IPS DF 6.9 (cell line): ENCODE data around the gene MCRIP1.

ENCODE experiments used
- DNase-seq: peaks from one replicate; pipeline ENCODE4 v3.0.0-alpha.2; 2013; ENCODE audit warnings: low read depth, low spot score
- H3K27ac ChIP-seq: one replicate; pipeline ENCODE4 v1.5.1; 2013; ENCODE audit warnings: low read length, control low read depth
- H3K27me3 ChIP-seq: 2 replicates; pipeline ENCODE4 v1.6.1; 2013; ENCODE audit warnings: mild to moderate bottlenecking, low read length; ENCODE audit not compliant: control insufficient read depth, insufficient read depth
- H3K36me3 ChIP-seq: 2 replicates; pipeline ENCODE4 v1.6.1; 2013; ENCODE audit warnings: low read length; ENCODE audit not compliant: control insufficient read depth, insufficient read depth
- H3K4me1 ChIP-seq: 2 replicates; pipeline ENCODE4 v1.6.1; 2013; ENCODE audit warnings: low read length; ENCODE audit not compliant: control insufficient read depth, insufficient read depth
- H3K4me3 ChIP-seq: 2 replicates; pipeline ENCODE4 v1.5.1; 2013; ENCODE audit warnings: mild to moderate bottlenecking, low read length
- H3K9me3 ChIP-seq: 2 replicates; pipeline ENCODE4 v1.6.1; 2013; ENCODE audit warnings: low read length, inconsistent platforms; ENCODE audit not compliant: control insufficient read depth, insufficient read depth
- WGBS: extraction: QIAGEN DNeasy Blood & Tissue Kit; methylation state at CpG from one replicate; pipeline ENCODE4 v1.1.7; 2013; ENCODE audit warnings: mixed read lengths, missing lambda C conversion rate; ENCODE audit not compliant: insufficient read length, insufficient coverage; 5-methylcytosine and 5-hydroxymethylcytosine counted together

MCRIP1 gene

GRCh38 chr17:81833160-81833920 lies at the start of gene MCRIP1:
MCRIP1 (minus strand) TSS chr17:81833291; CDS start chr17:81824506, 8,785 bp downstream.
- WGBS, result no CpG with 5 or more reads among the region's 76 CpGs
- H3K27me3 ChIP-seq, result no peaks in the 10 kb centered on the region
- H3K9me3 ChIP-seq, result no peaks in the 10 kb centered on the region
- H3K4me1 ChIP-seq, result peaks cover 11% of the 10 kb centered on the region
- DNase-seq, result peak; percentile 66
- H3K4me3 ChIP-seq, result peak within 1 kb of the TSS; percentile 93
- H3K36me3 ChIP-seq, result no peaks in the 10 kb centered on the region
- H3K27ac ChIP-seq, result no peak within 1 kb of the TSS

- Histone ChIP-seq H3K9me3 (no peaks in the 10 kb centered on the region), H3K27me3 (no peaks in the 10 kb centered on the region), H3K36me3 (0 out of 2 replicates have a peak, but pooled peaks cover 2% of the 10 kb centered on the region), H3K4me3 (no peak overlapping the region), H3K4me1 (no peaks in the 10 kb centered on the region), H3K27ac (no peak overlapping the region)
- no peak for DNase-seq
- no CpG with 5 or more reads among the region's 5 CpGs for WGBS
These were observed 46.0 kb upstream of the MCRIP1 start for GRCh38 chr17:81879121-81879520.

- Histone ChIP-seq H3K9me3 (no peaks in the 10 kb centered on the region), H3K4me1 (no peaks in the 10 kb centered on the region), H3K4me3 (no peak overlapping the region), H3K27ac (no peak overlapping the region), H3K27me3 (no peaks in the 10 kb centered on the region), H3K36me3 (0 out of 2 replicates have a peak, but pooled peaks cover 2% of the 10 kb centered on the region)
- no peak for DNase-seq
- WGBS, result no CpG with 5 or more reads among the region's 3 CpGs
These were observed 45.2 kb upstream of the MCRIP1 start for GRCh38 chr17:81878294-81878693.

GRCh38 chr17:81877569-81877968 lies 44.5 kb upstream of the MCRIP1 start:
- no CpG with 5 or more reads among the region's 5 CpGs for WGBS
- DNase-seq, result no peak
- H3K36me3 ChIP-seq, result 0 out of 2 replicates have a peak, but pooled peaks cover 2% of the 10 kb centered on the region
- H3K9me3 ChIP-seq, result no peaks in the 10 kb centered on the region
- H3K27me3 ChIP-seq, result no peaks in the 10 kb centered on the region
- H3K4me3 ChIP-seq, result no peak overlapping the region
- H3K4me1 ChIP-seq, result no peaks in the 10 kb centered on the region
- H3K27ac ChIP-seq, result no peak overlapping the region

- H3K27ac ChIP-seq, result no peak overlapping the region
- H3K9me3 ChIP-seq, result no peaks in the 10 kb centered on the region
- DNase-seq, result no peak
- no peaks in the 10 kb centered on the region for H3K27me3 ChIP-seq
- H3K4me1 ChIP-seq, result peaks cover 3% of the 10 kb centered on the region
- H3K4me3 ChIP-seq, result peak overlapping the region; percentile 88
- peaks cover 4% of the 10 kb centered on the region; the same call in 1 of the 2 replicates for H3K36me3 ChIP-seq
- no CpG with 5 or more reads among the region's 86 CpGs for WGBS
These were observed 38.5 kb upstream of the MCRIP1 start for GRCh38 chr17:81871387-81872230.

- no peak within 1 kb of the TSS for H3K27ac ChIP-seq
- H3K27me3 ChIP-seq, result no peaks in the 10 kb centered on the region
- no peaks in the 10 kb centered on the region for H3K9me3 ChIP-seq
- WGBS, result no CpG with 5 or more reads among the region's 64 CpGs
- no peak for DNase-seq
- H3K36me3 ChIP-seq, result peaks cover 4% of the 10 kb centered on the region; the same call in 1 of the 2 replicates
- H3K4me1 ChIP-seq, result peaks cover 3% of the 10 kb centered on the region
- peak within 1 kb of the TSS; percentile 88 for H3K4me3 ChIP-seq
These were observed 37.9 kb upstream of the MCRIP1 start, which contains the start of gene ARHGDIA for GRCh38 chr17:81870981-81871386. ARHGDIA (minus strand) TSS chr17:81871337; CDS start chr17:81869930, 1,407 bp downstream.

- no peak for DNase-seq
- Histone ChIP-seq H3K27me3 (no peaks in the 10 kb centered on the region), H3K4me3 (peak overlapping the region; percentile 88), H3K4me1 (peaks cover 3% of the 10 kb centered on the region), H3K27ac (no peak overlapping the region), H3K36me3 (peaks cover 7% of the 10 kb centered on the region; the same call in 1 of the 2 replicates), H3K9me3 (no peaks in the 10 kb centered on the region)
- no CpG with 5 or more reads among the region's 65 CpGs for WGBS
These were observed 37.3 kb upstream of the MCRIP1 start for GRCh38 chr17:81870131-81870980.

GRCh38 chr17:81869221-81870130 lies 36.4 kb upstream of the MCRIP1 start:
- Histone ChIP-seq H3K27me3 (no peaks in the 10 kb centered on the region), H3K27ac (no peak overlapping the region), H3K4me1 (peaks cover 3% of the 10 kb centered on the region), H3K9me3 (no peaks in the 10 kb centered on the region), H3K4me3 (peak overlapping the region; percentile 88; the same call in 1 of the 2 replicates), H3K36me3 (peaks cover 7% of the 10 kb centered on the region; the same call in 1 of the 2 replicates)
- DNase-seq, result no peak
- WGBS, result no CpG with 5 or more reads among the region's 52 CpGs

GRCh38 chr17:81868674-81869220 lies 35.7 kb upstream of the MCRIP1 start:
- no peaks in the 10 kb centered on the region for H3K9me3 ChIP-seq
- H3K4me1 ChIP-seq, result peaks cover 3% of the 10 kb centered on the region
- no peak overlapping the region for H3K4me3 ChIP-seq
- H3K36me3 ChIP-seq, result peaks cover 7% of the 10 kb centered on the region; the same call in 1 of the 2 replicates
- H3K27ac ChIP-seq, result no peak overlapping the region
- no peaks in the 10 kb centered on the region for H3K27me3 ChIP-seq
- DNase-seq, result no peak
- WGBS, result no CpG with 5 or more reads among the region's 30 CpGs
